HG03442 (cell line): ENCODE data around the gene CDKAL1.

Experiments
- ATAC-seq: cut with Tn5 transposase; IDR thresholded peaks from one replicate; pipeline ENCODE4 v1.9.1; 2021; ENCODE audit warnings: mild to moderate bottlenecking, moderate library complexity; ENCODE audit not compliant: unreplicated experiment

Gene CDKAL1

DNA sequence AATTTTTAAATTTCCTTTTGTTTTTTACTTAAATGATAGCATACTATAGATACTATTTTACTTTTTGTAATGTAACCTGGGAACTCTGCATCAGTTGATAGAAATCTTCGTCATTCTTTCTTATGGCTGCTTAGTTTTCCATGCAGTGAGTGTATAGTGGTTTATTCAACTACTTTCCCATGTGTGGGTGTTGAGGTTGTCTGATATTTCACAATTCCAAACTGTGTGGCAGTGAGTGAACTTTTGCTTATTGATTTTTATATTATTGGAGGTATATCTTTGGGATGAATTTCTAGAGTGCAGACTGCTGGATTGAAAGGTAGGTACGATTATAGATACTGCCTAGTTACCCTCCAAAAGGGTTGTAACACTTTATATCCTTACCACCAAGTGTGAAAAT is 136.5 kb downstream of the CDKAL1 start:
- no peak for ATAC-seq

DNA sequence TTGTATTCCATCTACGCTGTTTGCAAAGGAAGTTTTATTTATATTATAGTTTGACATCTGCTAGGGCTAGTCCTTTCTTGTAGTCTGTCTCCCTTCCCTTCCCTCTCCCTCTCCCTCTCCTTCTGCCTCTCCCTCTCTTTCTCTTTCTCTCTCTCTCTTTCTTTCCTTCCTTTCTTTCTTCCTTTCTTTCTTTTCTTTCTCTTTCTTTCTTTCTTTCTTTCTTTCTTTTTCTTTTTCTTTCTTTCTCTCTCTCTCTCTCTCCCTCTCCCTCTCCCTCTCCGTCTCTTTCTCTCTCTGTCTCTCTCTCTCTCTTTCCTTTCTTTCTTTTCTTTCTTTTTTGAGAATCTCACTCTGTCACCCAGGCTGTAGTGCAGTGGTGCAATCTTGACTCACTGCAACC is 137.8 kb downstream of the CDKAL1 start:
- no peak for ATAC-seq

DNA sequence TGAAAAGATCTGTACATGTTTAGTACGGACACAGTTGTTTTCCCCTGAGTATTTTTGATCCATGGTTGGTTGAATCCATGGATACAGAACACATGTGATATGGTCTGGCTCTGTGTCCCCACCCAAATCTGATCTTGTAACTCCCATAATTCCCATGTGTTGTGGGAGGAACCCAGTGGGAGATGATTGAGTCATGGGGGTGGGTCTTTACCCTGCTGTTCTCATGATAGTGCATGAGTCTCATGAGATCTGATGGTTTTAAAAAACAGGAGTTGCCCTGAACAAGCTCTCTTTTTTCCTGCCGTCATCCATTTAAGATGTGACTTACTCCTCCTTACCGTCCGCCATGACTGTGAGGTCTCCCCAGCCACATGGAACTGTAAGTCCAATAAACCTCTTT is 139.2 kb downstream of the CDKAL1 start:
- ATAC-seq = no peak

DNA sequence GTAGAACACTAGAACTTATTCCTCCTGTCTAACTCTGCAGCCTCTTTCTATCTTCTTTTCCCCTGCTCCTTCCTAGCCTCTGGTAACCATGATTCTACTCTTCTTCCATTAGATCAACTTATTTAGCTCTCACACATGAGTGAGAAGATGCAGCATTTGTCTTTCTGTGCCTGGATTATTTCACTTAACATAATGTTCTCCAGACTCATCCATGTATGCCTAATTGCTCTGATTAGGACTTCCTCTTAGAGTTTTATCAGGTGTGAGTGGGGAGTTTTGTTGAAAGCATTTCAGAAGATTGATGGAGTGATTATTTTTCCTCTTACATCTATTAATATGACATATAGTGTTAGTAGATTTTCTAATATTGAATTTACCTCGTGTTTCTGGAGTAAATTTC is 140.4 kb downstream of the CDKAL1 start:
- ATAC-seq = no peak

DNA sequence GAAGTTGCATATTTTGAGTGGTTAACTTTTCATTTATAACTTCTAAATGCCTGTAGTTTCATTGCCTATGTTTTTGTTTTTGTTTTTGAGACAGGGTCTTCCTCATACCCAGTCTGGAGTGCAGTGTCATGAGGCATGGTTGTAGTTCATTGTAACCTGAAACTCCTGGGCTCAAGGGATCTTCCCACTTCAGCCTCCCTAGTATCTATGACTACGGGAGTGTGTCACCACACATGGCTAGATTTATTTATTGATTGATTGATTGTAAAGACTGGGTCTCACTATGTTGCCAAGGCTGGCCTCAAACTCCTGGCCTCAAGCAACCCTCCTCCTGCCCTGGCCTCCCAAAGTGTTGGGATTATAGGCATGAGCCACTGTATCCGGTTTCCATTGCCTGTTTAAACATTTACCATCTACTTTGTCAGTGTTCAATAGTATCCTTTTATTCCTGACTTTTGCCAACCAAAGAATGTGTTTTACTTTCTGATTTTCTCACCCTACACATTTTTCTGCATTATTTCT is 144.6 kb downstream of the CDKAL1 start:
- ATAC-seq = no peak

DNA sequence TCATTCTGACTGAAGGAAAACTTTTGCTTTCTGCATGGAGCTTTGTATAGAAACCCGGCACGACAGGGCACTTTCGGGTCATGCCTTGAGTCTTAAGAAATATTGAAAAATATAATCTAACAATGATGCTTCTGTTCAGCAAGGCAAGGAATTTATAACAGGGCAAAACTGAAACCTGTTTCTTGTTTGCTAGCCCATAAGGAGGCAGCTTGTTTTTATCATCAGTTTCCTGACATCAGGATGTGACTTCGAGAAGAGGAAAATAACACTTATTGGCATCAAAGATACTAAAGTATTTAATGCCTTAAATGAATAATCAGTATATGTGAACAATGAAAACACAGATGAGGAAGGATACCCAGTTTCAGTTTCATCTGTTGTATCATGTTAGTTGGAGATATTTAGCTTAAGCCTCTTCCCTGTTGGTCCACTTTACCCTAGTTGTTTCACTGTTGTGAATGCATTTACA is 146.5 kb downstream of the CDKAL1 start:
- peak; percentile 66 for ATAC-seq

DNA sequence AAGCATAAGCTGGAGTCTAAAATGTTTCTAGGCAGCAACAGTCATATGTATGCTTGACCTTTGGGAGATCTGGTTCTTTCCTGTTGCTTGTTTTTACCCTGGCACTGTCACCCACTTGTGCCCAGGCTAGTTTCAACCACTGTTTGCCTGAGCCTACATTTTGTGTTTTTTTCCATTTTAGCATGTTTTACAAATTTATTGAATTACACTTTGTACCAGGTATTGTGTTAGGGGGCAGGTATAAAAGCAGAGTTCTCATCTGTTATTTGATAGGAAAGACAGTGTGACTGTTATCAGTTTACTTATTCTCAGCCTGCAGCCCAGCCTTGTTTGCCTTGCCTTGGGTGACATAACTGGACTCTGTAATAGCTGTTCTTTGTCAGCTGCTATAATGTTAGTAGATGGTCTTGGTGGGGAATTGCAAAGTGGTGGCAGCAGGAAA is 147.0 kb downstream of the CDKAL1 start:
- peak; percentile 34 for ATAC-seq

DNA sequence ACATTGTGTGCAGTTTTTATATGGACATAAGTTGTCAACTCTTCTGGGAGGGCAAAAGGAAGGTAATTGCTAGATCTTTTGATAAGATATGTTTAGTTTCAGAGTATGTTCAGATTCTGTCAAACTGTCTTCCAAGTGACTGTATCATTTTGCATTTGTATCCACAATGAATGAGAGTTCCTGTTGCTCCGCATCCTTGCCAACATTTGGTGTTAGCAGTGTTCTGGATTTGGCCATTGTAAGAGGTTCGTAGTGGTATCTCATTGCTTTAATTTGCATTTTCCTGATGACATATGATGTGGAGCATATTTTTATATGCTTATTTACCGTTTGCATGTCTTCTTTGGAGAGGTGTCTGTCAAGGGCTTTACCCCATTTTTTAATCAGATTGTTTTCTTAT is 150.2 kb downstream of the CDKAL1 start:
- no peak for ATAC-seq

DNA sequence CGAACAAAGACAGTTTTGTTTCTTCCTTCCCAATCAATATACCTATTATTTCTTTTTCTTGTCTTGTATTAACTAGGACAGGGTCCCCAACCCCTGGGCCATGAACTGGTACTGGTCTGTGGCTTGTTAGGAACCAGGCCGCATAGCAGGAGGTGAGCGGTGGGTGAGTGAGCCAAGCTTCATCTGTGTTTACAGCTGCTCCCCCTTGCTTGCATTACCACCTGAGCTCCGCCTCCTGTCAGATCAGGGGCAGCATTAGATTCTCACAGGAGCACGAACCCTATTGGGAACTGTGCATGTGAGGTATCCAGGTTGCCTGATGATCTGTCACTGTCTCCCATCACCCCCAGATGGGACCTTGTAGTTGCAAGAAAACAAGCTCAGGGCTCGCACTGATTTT is 151.9 kb downstream of the CDKAL1 start:
- ATAC-seq = no peak

DNA sequence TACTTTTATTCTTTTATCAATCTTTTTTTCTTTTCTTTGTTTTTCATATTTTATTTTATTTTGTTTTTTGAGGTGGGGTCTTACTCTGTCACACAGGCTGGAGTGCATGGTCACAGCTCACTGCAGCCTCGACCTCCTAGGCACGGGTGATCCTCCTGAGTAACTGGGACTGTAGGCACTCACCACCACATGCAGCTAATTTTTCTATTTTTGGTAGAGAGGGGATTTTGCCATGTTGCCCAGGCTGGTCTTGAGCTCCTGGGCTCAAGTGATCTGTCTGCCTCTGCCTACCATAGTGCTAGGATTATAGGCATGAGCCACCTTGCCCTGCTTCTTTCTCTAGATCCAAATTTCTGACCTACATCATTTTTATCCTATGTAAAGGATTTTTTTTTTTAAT is 153.2 kb downstream of the CDKAL1 start:
- no peak for ATAC-seq

DNA sequence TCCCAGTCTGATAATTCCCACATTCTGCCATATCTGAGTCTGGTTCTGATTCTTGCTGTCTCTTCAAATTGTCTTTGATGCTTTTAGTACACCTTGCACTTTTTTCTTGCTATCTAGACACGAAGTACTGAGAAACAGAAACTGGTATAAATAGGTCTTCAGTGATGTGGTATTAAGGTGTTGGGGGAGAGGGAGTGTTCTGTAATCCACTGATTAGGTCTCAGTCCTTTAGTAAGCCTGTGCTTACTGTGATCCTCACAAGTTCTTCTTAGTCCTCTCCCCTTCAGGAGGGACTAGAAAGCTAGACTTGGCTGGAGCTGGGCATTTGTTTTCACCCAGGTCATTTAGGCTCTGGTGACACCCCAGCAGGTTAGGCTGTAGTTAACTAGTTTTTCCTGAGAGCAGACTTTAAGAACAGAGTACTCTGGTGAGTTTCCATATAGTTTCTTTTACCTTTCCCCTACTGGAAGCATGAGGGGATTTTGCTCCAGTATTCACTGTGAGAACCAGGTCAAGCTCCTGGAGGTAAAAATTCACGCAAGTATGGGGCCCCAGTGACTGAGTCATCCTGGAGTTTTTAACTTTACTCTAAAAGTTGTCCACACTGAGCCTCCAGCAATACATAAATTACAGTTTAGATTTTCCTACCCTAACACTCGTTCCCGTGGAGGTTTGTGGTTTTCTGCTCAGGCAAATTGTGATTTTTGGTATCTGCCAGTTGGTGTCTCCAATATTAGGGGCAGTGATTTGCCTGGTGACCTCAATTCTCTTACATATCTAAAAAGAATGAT is 154.6 kb downstream of the CDKAL1 start:
- ATAC-seq = peak; percentile 92

DNA sequence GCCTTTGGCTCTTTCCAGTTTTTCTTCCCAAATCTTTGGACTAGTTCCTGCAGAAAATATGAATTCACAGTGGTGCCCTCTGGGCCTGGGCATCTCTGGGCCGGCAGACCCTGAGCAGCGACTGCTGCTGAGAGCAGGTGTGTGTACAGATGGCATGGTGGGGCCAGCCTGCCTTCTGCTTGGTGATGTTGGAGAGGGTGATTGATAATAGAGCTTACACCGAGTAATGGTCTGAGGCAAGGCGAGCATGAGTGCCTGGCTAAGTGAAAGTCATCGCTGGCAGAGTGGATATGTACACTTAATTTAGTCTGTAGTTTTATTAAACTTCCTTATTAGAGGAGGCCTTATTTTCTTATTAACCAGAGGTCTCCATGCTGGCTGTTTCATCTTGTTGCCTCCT is 156.9 kb downstream of the CDKAL1 start:
- ATAC-seq = no peak

DNA sequence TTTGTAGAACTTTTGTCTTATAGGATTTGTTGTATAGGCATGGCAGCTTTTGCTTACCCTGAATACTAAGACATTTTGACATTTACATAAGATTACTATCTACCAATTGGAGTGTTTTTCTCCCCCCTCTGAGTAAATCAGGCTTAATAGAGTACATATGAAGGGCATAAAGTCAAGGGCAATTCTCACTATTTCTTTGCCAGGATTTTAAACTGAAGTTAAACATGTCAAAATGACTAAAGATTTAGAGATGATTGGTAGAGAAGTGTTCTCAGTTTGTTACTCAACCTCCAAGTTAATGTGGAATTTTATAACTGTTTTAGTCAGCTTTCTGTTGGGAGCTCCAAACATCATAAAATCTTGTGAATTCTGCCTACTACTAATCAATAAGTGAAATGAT is 157.8 kb downstream of the CDKAL1 start:
- ATAC-seq = no peak

DNA sequence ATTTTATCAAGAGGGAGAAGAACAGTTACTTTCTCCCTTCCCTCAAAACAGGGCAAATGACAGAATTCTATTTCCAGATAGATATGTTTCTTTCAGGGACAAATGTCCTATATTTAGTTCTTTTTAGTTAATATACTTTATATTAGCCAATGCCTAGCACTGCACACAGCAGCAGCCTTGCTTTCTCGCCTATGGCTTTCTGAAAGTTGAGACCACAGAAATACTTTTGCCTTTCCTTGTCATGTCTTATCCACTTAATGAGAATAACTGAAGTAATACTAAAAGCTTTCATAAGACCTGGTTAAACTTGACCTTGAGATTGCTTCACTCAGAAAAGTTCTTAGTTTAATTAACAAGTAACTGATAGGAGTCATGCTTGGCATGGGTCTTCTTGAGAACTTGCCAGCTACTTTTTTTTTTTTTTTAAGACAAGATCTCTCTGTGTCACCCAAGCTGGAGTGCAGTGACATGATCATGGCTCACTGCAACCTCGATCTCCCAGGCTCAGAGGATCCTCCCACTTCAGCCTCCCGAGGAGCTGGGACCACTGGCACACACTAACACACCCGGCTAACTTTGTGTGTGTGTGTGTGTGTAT is 159.3 kb downstream of the CDKAL1 start:
- ATAC-seq = no peak

DNA sequence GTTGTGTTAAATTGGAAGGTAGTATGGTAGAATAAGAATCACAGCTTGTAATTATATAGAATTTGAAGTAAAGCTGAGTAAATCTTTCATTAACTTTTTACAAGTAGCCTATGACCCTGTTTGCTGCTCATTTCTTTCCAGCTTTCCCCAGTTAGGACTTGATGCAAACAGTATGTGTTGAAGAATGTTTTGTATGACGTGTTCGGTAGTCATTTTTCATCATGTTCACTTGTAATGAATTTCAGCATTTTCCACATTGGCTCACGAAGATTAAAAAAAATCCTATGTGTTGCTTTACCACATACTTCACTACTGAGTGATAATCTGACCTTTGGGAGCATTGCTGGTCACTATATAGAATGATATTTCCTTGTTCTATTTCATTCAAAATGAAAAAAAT is 162.4 kb downstream of the CDKAL1 start:
- no peak for ATAC-seq

DNA sequence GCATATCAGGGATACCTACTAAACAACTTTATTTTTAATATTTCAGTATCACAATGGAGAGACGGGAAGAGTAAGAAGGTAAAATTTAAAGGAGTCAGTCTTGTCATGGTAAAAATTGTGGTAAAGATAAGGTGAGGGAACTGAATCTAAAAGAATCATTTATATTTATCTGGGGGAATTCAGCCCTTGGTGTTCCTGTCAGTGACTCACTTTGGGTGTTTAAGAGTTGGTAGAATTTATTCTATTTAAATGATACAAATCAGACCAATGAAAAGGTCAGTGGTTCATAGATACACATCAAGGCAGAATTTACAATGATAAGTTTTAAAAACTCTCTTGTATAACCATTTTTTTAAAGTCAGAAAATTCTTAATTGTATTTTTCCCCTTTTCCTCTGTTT is 164.4 kb downstream of the CDKAL1 start:
- no peak for ATAC-seq

DNA sequence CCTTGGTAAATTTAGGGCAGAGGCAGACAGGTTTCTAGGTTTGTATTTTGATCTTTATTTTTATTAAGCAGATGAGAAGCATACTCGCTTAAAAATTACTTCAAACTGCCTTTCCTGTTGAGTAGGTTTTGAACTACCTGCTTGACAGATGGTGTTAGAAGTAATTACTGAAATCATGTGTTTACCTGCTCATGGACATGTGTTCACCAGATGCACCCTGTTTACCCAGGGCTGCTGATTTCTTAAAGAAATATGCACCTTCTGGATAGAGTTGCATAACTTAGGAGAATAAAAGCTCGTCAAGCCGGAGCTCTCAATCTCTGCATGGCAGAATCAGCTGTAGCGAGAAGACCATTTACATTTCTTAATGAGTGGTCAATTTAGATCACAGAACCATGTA is 165.1 kb downstream of the CDKAL1 start:
- ATAC-seq = no peak

DNA sequence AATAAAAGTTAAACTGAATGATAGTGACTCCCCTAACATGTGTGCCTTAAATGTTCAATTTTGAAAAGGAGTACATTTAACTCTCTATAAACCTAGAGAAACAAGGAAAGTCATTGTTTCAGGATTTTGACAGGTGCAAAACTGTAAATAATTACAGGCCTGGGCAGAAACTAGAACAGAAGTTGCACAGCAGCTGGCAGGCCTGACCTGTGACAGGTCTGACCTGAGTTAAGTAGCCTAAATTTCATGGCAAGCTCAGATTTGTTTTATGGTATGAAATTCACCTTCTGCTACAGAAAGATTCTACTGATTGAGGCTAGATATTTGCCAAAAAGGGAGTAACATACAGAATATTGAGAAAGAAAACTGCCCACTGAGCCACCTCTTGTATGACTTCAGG is 166.1 kb downstream of the CDKAL1 start:
- ATAC-seq = no peak

DNA sequence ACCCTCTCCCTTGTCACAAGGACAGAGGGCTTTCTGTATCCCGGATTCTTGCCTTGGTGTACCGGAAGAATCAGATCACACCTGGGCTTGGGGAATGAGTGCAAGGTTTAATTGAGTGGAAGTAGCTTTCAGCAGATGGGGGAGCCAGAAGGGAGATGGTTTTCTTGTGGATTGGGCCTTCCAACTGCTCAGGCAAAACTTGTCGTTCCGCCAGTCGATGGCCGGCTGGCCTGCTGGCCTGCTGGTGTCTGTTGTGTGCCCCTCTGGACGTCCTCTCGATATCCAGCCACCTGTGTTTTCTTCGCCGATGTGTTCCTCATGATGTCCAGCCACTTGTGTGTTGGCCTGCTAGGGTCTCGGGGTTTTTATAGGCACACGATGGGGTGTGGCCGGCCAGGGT is 168.1 kb downstream of the CDKAL1 start:
- ATAC-seq = no peak

DNA sequence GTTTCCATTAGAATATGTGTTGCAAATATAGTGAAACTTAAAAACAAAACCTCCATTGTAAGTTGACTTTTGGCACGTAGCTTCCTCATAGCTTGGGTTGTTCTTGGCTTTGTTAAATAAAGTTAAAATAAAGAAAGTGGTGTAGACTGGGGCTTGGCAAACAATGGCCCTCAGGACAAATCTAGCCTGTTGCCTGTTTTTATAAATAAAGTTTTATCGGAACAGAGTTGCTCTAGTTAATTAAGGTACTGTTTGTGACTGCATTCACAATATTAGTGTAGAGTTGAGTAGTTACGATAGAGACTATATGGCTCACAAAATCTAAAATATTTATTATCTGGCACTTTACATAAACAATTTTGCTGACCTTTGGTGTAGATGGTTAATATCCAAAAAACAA is 168.8 kb downstream of the CDKAL1 start:
- no peak for ATAC-seq

DNA sequence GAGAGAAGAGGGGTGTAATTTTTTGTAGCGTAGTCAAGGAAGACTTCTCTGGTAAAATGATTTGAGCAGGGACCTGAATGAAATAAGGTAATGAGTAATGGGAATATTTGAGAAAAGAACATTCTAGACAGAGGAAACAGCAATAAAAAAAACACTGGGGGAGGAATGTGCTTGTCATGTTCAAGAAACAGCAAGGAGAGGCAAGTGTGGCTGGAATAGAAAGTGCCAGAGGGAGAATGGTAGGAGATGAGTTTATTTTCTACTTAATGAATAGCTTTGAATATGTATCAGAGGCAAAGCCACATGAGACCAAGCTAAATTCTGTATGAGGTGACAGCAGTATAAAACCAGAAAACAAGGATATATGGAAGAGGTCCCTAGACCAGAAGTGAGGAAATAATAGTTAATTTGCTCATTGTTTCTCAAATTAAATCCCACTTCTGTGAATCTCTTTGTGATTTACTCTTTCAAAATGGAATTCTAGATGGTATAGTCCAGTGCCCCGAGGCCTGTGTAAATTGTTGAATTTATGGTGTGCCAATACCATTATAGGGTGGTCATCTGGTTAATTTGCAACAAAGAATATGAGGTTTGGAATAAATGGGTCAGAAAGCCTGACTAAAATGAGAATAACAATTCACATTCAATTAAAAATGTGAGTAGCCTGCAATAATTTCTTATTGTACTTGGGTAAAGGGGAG is 170.2 kb downstream of the CDKAL1 start:
- no peak for ATAC-seq

DNA sequence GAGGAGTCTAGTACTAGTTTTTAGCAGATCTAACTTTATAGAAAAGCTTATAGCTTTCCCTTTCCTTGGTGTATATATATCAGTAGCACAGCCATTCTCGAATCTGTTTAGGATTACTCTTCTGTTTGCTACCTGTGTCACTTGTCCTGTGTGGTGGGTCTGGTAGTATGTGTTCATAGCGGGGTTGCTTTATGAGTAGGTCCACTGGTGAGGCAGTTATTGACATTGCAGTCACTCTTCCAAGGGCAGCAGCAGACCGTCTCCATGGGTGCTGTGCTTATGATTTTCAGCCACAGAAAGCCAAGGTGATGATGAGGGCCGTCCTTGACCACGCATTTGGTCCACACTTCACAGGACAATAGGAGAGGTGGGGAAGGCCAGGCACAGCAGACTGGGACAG is 171.5 kb downstream of the CDKAL1 start:
- ATAC-seq = no peak
